ENCODE results near the gene AMOTL1.

GRCh38 chr11:94825481-94825880 is 57.3 kb downstream of the AMOTL1 start:
- TF ChIP-seq POLR2AphosphoS5 (IDR thresholded peaks at IDR 0.05; ENCODE audit: borderline replicate concordance, low read depth, low read length) (no peak), EZH2 (IDR thresholded peaks at IDR 0.05) (no peak), FOXP2 (optimal IDR thresholded peaks at IDR 0.05; ENCODE audit: control extremely low read depth, extremely low read length, insufficient read depth) (no peak)

All from SK-N-MC (cell line).